Mucosa of descending colon (tissue), 3 donors: ENCODE measurements around the gene NRIP3. TPM values are rescaled to one million over a fixed set of nuclear protein-coding genes. Genes with fewer than 3 reads are reported as not detected.

Source experiments
- ATAC-seq: fragments of 200-7000 bp; cut with Tn5 transposase; one replicate; pipeline ENCODE4 v1.9.1; 2020; ENCODE audit warnings: mild to moderate bottlenecking, moderate library complexity
- DNase-seq, 3 donors: peaks; one replicate each; pipeline ENCODE4 v3.0.0-alpha.2; 2020
- H3K36me3 ChIP-seq: fragments of 200-600 bp; one replicate; pipeline ENCODE4 v1.8.0; 2021; ENCODE audit warnings: low read depth, mild to moderate bottlenecking
- H3K4me1 ChIP-seq: fragments of 200-600 bp; one replicate; pipeline ENCODE4 v1.8.0; 2021; ENCODE audit warnings: low read depth, mild to moderate bottlenecking
- H3K4me3 ChIP-seq: fragments of 200-600 bp; one replicate; pipeline ENCODE4 v1.8.0; 2021; ENCODE audit warnings: mild to moderate bottlenecking
- H3K9me3 ChIP-seq: fragments of 200-600 bp; one replicate; pipeline ENCODE4 v1.8.0; 2021; ENCODE audit warnings: mild to moderate bottlenecking
- intact Hi-C, 2 donors: fragments of 100-400 bp; cut with DNase I in 1 of 2; cut with micrococcal nuclease in 1 of 2; formaldehyde crosslinking; loops; one replicate each; pipeline versions ENCODE4 v1.11.0 to v1.11.1; 2022; cut with DNase I, micrococcal nuclease
- long read RNA-seq, 2 donors: library from polyadenylated mRNA; unstranded; transcript quantifications; one replicate each; pipeline ENCODE4 v2.0.0, GENCODE V29; 2019 to 2021
- total RNA-seq, 3 donors: library from RNA; stranded (reverse); fragmentation: NEBNext Ultra II Directional in 2 of 3; extraction: Animal tissue kit (Norgen Biotek cat#: 25700) in 2 of 3; gene quantifications; one replicate each; pipeline versions ENCODE4 v1.2.1 to v1.2.4, GENCODE V29; 2021 to 2023
- TF ChIP-seq, protein P1 (sequence below): fragments of 200-600 bp; IDR thresholded peaks from one replicate; pipeline ENCODE4 v1.8.0; 2022; ENCODE audit warnings: antibody characterized with exemption, mild to moderate bottlenecking
- donor health status: DM: no; HTN: no; CAD: no; lungs with moderate emphysema.
- donor health status: DM: no; HTN: no; CAD: no.
- donor health status: DM: no; HTN: yes; CAD: no.

Gene NRIP3
- 1 to 10 TPM in 1 of 3 donors, under 1 TPM in 2; 0.20 to 1.6 (median 0.63) TPM for total RNA-seq
- long read RNA-seq, donor 1, partial matches to known transcripts = 0 of 4 reads
- long read RNA-seq, donor 1, other reads (novel, unspliced or antisense) = 0 of 4 reads
- long read RNA-seq, donor 2, partial matches to known transcripts = 0 of 2 reads
- long read RNA-seq, donor 2, other reads (novel, unspliced or antisense) = 0 of 2 reads

DNA sequence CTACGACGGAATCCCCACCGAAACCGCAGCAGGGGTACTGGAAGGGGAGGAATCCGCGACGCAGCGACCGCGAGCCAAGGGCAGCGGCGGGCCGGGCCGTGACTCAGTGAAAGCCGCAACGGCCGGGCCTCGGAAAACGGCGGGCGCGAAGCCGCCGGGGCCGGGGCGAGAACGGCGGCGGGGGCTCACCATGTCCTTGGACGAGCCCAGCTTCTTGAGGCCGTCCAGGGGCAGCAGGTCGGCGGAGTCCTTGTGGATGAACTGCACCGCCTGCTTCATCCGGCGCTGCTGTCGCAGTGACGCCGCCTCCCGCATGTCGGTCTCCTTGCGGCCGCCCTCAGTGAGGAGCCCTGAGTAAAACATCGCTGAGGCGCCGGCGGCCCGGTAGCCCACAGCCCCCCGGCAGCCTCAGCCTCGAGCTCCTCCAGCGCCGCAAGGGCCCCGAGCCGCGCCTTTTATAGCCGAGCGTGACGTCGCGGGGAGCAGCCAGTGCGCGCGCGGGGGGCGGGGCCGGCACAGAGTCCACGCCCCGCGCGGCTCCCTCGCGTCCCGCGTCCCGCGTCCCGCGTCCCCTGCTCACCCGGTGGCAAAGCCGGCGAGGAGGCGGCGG is at the start of gene NRIP3:
Gene NRIP3 (minus strand): TSS at position 429 of the 610 bp plus-strand sequence. CDS start 66 bp downstream, at position 363.
- no peak within 1 kb of the TSS for H3K4me3 ChIP-seq
- peaks cover 13% of the 10 kb centered on the region for H3K4me1 ChIP-seq
- TF ChIP-seq, protein P1, sequence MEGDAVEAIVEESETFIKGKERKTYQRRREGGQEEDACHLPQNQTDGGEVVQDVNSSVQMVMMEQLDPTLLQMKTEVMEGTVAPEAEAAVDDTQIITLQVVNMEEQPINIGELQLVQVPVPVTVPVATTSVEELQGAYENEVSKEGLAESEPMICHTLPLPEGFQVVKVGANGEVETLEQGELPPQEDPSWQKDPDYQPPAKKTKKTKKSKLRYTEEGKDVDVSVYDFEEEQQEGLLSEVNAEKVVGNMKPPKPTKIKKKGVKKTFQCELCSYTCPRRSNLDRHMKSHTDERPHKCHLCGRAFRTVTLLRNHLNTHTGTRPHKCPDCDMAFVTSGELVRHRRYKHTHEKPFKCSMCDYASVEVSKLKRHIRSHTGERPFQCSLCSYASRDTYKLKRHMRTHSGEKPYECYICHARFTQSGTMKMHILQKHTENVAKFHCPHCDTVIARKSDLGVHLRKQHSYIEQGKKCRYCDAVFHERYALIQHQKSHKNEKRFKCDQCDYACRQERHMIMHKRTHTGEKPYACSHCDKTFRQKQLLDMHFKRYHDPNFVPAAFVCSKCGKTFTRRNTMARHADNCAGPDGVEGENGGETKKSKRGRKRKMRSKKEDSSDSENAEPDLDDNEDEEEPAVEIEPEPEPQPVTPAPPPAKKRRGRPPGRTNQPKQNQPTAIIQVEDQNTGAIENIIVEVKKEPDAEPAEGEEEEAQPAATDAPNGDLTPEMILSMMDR = no peak
- DNase-seq (peak; percentile 77 to 83 (median 80)), ATAC-seq (peak; percentile 93)
- intact Hi-C loops = no loop called here
- no peaks in the 10 kb centered on the region for H3K9me3 ChIP-seq
- no peaks in the 10 kb centered on the region for H3K36me3 ChIP-seq

DNA sequence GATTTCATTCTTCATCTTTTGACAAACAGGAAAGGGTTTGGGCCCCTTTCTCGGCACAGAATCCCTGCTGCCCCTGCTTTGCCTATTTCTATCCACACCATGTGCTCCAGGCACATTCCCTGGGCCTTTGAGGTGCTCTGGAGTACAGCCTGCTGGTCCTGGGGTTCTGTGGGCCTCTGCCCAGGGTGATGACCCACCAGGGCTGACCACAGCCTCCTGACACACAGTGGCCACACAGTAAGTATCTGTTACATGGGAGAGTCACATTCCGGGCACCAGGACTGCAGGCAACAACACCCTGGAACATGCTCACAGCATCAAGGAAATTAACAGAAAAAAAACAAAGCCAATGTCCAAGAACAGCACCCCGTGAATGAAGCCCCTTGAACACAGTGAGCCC is 48.5 kb upstream of the NRIP3 start:
- no peaks in the 10 kb centered on the region for H3K4me1 ChIP-seq
- H3K36me3 ChIP-seq = no peaks in the 10 kb centered on the region
- DNase-seq (no peak), ATAC-seq (no peak)
- TF ChIP-seq, protein P1 = no peak
- intact Hi-C loops = no loop called here
- no peak overlapping the region for H3K4me3 ChIP-seq
- H3K9me3 ChIP-seq = no peaks in the 10 kb centered on the region

DNA sequence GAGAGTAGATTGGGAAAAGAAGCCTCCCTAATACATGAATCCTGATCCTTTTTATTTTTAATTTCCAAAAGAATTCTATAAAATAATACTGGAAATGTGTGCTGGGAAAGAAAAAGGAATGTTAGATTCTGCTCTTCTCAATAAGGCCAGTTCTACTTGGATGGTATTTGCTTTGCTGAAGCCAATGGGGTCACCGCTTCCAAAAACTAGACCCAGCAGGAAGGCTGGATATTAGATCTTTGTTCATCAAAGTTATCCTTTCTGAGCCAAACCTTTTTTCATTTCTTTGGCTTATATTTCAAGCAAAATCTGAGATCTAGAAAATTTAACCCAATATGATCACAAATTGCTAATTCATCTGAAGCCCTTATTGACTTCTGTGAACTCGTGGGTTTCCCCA is 46.2 kb upstream of the NRIP3 start:
- no peak for ATAC-seq
- no peak for DNase-seq
- intact Hi-C loops = no loop called here
- TF ChIP-seq, protein P1 = no peak
- Histone ChIP-seq H3K9me3 (no peaks in the 10 kb centered on the region), H3K4me1 (no peaks in the 10 kb centered on the region), H3K36me3 (no peaks in the 10 kb centered on the region), H3K4me3 (no peak overlapping the region)

DNA sequence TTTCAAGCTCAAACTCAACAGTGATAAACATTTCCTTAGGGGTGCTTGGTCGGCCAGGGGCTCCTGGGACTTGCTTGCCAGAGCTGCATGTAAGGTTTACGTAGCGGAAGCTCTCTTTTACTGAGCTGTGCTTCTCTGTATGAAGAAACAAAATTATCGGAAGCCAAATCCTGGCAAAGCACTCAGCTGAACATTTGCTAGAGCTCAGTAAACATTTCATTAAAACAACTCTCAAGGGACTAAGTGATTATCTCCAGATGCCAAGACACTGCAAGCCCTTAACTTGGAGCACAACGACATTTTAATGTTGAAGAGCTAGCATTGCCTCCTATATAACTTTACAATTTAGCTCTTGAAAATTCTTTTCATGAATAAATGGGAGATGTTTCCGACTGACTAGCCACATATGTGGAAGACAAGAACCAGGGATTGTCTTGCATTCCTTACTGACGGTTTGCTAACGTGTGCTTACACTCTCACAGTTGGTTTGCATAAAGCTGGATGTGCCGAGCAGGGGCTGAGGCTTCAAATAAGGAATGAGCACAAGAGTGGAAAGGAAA is 44.2 kb upstream of the NRIP3 start:
- intact Hi-C loops = no loop called here
- Histone ChIP-seq H3K36me3 (no peaks in the 10 kb centered on the region), H3K9me3 (no peaks in the 10 kb centered on the region), H3K4me1 (no peaks in the 10 kb centered on the region), H3K4me3 (no peak overlapping the region)
- TF ChIP-seq, protein P1 = no peak
- peak; percentile 11 for ATAC-seq
- no peak for DNase-seq

DNA sequence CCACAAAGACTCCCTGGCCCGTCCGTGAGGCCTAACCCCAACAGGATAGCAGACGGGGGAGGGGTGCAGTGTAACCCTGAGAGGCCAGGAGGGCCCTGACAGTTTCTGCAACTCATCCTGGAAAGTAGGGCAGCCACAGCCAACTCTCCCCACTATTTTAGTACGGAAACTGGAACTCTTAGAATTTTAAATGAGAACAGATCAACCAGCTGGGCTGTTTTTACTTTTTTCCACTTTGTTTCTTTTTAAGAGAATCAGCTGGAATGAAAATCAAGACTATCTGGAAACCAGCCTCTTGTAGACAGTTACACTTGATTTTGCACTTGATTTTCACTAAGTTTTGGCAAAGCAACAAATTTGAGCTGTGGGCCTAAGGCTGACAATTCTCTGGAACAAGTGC is 42.7 kb upstream of the NRIP3 start:
- intact Hi-C loops = no loop called here
- ATAC-seq = no peak
- H3K36me3 ChIP-seq = no peaks in the 10 kb centered on the region
- TF ChIP-seq, protein P1 = no peak
- no peaks in the 10 kb centered on the region for H3K4me1 ChIP-seq
- DNase-seq = no peak
- H3K9me3 ChIP-seq = no peaks in the 10 kb centered on the region
- no peak overlapping the region for H3K4me3 ChIP-seq
